ENCODE results near the gene UBE2V1.
"Not testable (repeated sequence)": the region's sequence is repeated elsewhere in the genome, so short reads cannot be mapped to it uniquely, and the experiment has no call there.

DNA sequence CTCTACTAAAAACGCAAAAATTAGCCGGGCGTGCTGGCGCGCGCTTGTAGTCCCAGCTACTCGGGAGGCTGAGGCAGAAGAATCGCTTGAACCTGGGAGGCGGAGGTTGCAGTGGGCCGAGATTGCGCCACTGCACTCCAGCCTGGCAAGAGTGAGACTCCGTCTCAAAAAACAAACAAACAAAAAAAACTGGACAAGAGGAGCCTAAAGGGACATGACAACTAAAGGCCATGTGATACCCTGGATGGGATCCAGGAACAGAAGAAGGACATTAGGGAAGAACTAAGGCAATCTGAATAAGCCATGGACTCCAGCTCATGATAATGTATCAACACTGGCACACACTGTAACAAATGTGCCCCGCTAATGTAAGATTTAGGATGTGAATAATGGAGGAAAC is 24.8 kb upstream of the UBE2V1 start:
- TF ChIP-seq, protein P1, sequence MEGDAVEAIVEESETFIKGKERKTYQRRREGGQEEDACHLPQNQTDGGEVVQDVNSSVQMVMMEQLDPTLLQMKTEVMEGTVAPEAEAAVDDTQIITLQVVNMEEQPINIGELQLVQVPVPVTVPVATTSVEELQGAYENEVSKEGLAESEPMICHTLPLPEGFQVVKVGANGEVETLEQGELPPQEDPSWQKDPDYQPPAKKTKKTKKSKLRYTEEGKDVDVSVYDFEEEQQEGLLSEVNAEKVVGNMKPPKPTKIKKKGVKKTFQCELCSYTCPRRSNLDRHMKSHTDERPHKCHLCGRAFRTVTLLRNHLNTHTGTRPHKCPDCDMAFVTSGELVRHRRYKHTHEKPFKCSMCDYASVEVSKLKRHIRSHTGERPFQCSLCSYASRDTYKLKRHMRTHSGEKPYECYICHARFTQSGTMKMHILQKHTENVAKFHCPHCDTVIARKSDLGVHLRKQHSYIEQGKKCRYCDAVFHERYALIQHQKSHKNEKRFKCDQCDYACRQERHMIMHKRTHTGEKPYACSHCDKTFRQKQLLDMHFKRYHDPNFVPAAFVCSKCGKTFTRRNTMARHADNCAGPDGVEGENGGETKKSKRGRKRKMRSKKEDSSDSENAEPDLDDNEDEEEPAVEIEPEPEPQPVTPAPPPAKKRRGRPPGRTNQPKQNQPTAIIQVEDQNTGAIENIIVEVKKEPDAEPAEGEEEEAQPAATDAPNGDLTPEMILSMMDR (conservative IDR thresholded peaks at IDR 0.05; ENCODE audit: low read length) = not testable (repeated sequence)
- TF ChIP-seq EZH2phosphoT487 (IDR thresholded peaks at IDR 0.05; ENCODE audit: borderline replicate concordance) = not testable (repeated sequence)
